ENCODE measurements around the gene RHOB.

Gene RHOB

DNA sequence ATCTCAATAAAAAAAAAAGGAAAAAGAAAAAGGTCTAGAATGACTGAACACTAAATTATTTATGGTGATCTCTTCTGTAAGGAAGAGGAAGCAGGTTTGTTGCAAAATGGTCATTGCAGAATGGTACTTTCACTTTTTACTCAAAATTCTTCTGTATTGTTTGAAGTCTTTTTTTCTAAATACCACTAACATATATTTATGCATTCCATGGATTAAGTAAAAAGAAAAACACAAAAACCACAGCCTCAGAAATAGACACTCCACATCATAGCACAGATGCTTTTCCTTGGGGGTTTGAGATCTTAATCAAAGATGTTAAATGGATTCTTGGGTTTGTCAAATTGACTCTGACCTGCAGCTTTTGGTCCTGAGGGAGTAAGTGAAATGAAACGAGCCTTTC, 47.4 kb downstream of the RHOB start:
- no peak for DNase-seq (ENCODE audit: low spot score)

DNA sequence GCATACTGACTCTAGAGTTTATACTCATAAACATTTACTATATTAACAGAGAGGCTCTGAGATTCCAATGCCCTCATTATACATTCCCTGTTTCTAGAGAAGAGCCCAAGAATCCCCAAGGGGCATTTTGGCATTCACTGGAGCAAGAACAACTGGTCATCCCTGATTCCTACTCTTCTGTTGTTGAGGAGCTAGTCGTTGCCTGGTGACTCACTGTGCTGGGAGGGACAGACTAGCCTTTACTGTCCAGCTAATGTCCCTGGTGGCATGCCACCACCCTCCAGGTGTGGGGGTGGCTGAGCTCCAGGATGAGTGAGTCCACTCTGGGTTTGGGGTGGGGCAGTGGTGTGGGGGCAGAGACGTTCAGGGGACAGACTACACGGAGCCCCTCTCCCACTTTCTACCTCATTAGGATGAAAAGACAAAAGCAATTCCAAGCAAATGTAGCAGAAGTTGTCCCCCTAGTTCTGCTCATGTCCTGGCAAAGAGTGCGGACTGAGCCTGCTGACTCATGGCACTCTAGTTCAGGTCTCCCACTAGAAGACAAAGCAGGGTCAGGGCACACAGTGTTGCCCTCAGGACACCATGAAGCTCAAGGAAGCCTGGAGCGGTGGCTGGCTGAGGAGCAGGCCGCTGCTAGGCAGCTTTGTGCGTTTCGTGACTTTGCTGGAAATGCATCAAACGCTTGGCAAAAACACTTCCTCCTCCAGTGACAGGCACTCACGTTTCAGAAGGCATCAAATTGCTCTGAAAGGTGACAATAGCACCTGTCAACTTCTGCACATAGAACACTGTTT, 49.4 kb downstream of the RHOB start:
- peak; percentile 73 for DNase-seq (ENCODE audit: low spot score)

DNA sequence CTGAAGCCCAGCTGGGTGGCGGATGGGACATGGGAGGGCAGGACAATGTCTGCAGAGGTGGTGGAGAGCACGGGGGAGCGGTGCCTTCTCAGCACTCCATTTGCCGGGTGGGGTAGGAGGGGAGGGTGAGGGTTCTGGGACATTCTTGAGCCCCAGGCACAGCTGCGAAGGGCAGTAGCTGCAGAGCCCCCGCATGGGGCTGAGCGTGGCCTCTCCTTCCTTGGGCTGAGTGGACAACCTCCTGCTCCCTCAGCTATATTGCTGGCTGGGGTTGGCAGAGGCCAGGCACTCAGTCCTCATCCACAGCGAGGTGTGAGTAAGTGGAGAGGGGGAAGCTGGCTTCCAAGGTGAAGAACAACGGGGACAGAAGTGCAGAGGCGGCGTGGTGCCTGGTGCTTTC, 50.1 kb downstream of the RHOB start:
- DNase-seq (ENCODE audit: low spot score): no peak

Data from COLO829 (cell line).